GM20000 (cell line): ENCODE measurements around the gene FGF1.

Experiments
- DNase-seq: peaks from one replicate; pipeline ENCODE4 v3.0.0; 2012; ENCODE audit warnings: low spot score
- TF ChIP-seq, protein P1 (sequence below): IDR thresholded peaks from 2 replicates; pipeline ENCODE4 v1.5.1; 2012; ENCODE audit warnings: mild to moderate bottlenecking, control low read depth; ENCODE audit errors: extremely low read depth, missing control alignments

FGF1 gene

DNA sequence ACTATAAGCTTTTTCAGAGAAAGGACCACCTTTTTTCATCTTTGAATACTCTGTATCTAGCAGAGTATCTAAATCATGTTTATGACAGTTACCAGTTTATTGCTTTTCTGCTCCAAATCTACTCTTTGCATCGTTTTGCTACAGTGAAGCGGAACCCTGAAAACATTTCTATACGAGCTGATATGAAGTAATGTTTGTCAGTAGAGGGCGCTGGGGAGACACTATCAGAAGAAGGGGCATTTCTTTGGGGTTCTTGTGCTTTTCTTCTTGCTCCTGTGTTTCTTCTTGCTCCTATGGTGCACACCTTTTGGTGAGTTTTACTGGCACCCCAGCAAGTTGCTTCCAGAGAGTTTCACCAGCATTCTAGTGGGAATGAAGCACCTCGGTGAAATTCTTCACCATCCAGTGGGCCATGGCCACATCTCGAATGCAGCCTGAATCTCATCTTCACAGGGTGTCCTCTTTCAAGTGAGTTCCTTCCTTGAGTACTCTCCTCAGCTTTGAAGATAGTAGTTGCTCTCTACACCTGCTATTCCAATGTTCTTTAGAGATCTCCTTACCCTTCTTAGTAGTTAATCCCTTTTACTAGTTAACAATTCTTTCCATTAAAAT is 98.4 kb downstream of the FGF1 start:
- DNase-seq: peak; percentile 10
- TF ChIP-seq, protein P1, sequence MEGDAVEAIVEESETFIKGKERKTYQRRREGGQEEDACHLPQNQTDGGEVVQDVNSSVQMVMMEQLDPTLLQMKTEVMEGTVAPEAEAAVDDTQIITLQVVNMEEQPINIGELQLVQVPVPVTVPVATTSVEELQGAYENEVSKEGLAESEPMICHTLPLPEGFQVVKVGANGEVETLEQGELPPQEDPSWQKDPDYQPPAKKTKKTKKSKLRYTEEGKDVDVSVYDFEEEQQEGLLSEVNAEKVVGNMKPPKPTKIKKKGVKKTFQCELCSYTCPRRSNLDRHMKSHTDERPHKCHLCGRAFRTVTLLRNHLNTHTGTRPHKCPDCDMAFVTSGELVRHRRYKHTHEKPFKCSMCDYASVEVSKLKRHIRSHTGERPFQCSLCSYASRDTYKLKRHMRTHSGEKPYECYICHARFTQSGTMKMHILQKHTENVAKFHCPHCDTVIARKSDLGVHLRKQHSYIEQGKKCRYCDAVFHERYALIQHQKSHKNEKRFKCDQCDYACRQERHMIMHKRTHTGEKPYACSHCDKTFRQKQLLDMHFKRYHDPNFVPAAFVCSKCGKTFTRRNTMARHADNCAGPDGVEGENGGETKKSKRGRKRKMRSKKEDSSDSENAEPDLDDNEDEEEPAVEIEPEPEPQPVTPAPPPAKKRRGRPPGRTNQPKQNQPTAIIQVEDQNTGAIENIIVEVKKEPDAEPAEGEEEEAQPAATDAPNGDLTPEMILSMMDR: peak; percentile 44

DNA sequence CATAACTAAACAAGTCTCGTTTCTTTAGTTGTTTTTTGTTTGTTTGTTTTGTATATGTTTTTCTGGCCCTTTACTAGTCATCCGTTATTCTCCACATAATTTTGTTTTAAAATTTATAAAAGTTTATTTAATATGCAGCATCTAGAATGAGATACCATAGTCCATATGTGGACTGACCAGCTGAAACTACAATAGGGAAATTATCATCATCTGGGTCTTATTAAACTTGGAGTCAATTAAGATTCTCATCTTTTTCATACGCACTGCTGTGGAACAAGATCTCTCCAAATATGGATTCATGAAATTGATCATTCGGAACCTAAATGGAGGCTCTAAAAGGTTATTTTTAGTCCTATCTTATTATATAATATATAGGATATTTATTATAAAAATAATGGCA is 99.3 kb downstream of the FGF1 start:
- TF ChIP-seq, protein P1: no peak
- DNase-seq: no peak

DNA sequence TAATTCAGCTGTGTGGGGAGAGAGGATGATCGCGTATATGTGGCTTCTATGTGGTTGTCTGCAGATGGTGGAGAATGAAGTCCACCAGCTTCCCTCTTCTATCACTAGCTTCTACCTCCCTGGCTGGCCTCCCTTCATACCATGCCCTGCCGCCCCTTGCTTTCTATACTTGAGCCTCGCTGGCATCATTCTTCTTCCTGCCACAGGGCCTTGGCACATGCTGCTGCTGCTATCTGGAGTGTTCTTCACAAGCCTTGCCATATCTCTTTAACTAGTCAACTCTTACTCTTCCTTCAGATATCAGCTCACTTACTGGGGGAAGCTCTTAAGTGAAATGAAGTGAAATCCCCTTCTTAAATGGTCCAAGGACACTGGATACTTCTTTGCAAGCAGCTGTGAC is 100.4 kb downstream of the FGF1 start:
- no peak for DNase-seq
- TF ChIP-seq, protein P1: no peak

DNA sequence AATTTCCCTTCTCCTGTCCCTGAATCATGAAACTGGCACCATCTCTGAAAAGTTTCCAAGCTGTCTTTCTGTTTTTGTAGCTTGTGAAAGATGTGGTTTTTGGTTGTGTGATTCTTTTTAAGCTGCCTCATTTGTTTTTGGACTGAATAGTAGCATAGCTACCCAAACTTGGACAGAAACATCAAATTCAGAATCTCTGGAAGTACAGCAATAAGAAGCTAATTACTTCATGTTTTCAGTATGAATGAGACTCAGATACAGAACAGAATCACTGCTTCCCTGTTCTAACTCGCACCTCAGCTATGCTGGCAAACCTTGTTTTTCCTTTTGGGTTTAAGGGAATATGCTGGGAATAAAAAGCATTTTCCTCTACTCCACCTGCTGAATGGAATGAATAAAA is 101.0 kb downstream of the FGF1 start:
- TF ChIP-seq, protein P1: no peak
- DNase-seq: no peak

DNA sequence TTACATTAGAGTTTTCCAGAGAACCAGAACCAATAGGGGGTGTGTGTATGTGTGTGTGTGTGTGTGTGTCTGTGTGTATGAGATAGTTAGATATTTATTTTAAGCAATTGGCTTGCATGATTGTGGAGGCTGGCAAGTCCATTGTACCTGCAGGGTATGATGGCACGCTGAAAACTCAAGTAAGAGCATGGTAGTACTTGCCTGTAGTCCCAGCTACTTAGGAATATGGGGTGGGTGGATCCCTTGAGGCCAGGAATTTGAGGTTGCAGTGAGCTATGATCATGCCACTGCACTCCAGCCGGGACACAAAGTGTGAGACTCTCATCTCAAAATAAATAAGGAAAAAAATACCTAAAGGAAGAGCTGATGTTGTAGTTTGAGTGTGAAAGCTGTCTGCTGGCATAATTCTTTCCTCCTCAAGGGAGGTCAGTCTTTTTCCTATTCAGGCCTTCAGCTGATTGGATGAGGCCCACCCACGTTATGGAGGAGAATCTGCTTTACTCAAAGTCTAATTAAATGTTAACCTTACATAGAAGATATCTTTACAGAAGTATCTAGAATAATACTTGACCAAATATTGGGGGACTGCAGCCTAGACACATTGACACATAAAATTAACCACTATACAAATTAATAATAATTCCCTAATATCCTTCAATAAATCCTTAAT is 107.6 kb downstream of the FGF1 start:
- TF ChIP-seq, protein P1: no peak
- DNase-seq: no peak

DNA sequence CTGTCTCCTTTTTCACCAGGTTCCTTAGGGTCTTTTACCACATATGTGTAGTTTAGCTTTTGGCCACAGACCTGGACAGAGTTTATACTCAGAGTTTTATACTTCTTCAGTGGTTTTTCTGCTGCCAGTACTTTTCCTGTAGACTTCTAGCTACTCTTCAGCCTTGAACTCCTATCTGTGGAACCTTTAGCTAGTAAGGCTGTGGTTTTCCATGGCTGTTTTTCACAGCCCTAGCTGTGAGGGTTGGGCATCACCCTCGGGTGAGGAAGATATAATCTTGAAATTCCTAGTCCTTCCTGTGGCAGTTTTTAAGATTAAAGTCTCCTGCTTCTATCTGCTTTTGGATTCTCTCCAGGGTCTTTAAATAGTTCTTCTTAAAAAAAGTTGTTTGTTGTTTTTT is 109.1 kb downstream of the FGF1 start:
- TF ChIP-seq, protein P1: no peak
- no peak for DNase-seq

DNA sequence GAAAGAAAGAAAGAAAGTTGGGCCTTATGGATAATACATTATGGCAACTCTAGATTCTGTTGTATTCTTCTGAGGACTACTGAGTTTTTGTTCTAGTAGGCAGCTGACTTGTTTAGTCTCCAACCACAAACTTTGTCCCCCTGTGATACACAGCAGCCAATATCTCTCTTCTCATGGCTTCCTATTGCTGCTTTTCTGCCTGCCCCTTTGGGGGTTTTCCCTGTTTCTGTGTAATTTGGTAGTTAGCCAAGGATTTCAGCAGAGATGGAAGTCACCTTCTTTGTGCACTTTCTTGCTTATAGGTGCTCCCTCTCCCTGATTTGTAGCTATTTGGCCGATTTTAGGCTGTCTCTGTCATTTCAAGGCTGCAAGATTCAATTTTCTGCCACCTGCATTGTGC is 109.6 kb downstream of the FGF1 start:
- TF ChIP-seq, protein P1: no peak
- no peak for DNase-seq
